Type B pancreatic cell (in vitro differentiated cells): Measurements from ENCODE around the gene CHCHD6. TPM values are rescaled to one million over a fixed set of nuclear protein-coding genes. Genes with fewer than 3 reads are reported as not detected.

Experiments
- DNase-seq: peaks from one replicate; pipeline ENCODE4 v3.0.0; 2021; ENCODE audit warnings: mixed read lengths; ENCODE audit not compliant: unreplicated experiment; ENCODE audit errors: extremely low spot score
- H3K27ac Mint-ChIP-seq: 2 replicates; pipeline ENCODE4 v1.8.0; 2021; ENCODE audit warnings: mild to moderate bottlenecking, mixed read lengths
- H3K27me3 Mint-ChIP-seq: 2 replicates; pipeline ENCODE4 v1.8.0; 2021; ENCODE audit warnings: mixed read lengths
- H3K36me3 Mint-ChIP-seq: 2 replicates; pipeline ENCODE4 v1.8.0; 2021; ENCODE audit warnings: mixed read lengths
- H3K4me1 Mint-ChIP-seq: one replicate; pipeline ENCODE4 v1.8.0; 2021; ENCODE audit warnings: mixed read lengths; ENCODE audit not compliant: unreplicated experiment
- H3K4me3 Mint-ChIP-seq: 2 replicates; pipeline ENCODE4 v1.8.0; 2021; ENCODE audit warnings: mild to moderate bottlenecking, mixed read lengths
- H3K9me3 Mint-ChIP-seq: 2 replicates; pipeline ENCODE4 v1.8.0; 2021; ENCODE audit warnings: mixed read lengths
- total RNA-seq: library from RNA; stranded (reverse); gene quantifications from 2 replicates; pipeline ENCODE4 v1.2.1, GENCODE V29; 2021; ENCODE audit warnings: low replicate concordance
- TF ChIP-seq, protein P1 (sequence below): fragments of 200-600 bp; sonication (generic); conservative IDR thresholded peaks from 2 replicates; pipeline ENCODE4 v1.5.0; 2021; ENCODE audit warnings: antibody characterized with exemption, mild to moderate bottlenecking

The CHCHD6 gene
- total RNA-seq, 1 donor from 2014 or later, result 17.5 TPM

DNA sequence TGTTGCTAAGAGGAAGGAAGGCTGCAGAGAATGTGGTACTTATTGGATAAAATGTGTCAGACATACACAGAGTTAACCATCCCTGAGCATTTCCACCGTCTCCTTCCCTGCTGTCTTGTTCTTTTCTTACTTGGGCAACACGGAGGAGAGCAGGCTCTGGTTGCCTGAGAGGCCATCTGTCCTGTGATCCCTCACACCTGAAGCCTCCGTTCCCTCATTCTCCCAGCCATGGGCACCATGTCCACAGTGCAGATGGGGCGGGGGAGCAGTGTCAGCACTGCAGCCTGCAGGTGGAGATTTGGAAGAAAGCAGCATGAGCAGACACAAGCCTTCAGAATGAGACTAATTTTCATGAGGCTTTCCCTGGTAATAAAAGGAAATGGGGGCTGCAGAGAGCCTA, 133.7 kb downstream of the CHCHD6 start:
- H3K4me1 Mint-ChIP-seq, result no peaks in the 10 kb centered on the region
- DNase-seq, result no peak
- TF ChIP-seq, protein P1, sequence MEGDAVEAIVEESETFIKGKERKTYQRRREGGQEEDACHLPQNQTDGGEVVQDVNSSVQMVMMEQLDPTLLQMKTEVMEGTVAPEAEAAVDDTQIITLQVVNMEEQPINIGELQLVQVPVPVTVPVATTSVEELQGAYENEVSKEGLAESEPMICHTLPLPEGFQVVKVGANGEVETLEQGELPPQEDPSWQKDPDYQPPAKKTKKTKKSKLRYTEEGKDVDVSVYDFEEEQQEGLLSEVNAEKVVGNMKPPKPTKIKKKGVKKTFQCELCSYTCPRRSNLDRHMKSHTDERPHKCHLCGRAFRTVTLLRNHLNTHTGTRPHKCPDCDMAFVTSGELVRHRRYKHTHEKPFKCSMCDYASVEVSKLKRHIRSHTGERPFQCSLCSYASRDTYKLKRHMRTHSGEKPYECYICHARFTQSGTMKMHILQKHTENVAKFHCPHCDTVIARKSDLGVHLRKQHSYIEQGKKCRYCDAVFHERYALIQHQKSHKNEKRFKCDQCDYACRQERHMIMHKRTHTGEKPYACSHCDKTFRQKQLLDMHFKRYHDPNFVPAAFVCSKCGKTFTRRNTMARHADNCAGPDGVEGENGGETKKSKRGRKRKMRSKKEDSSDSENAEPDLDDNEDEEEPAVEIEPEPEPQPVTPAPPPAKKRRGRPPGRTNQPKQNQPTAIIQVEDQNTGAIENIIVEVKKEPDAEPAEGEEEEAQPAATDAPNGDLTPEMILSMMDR, result no peak
- H3K36me3 Mint-ChIP-seq, result no peaks in the 10 kb centered on the region
- no peaks in the 10 kb centered on the region for H3K9me3 Mint-ChIP-seq
- H3K27ac Mint-ChIP-seq, result no peak overlapping the region
- no peak overlapping the region for H3K4me3 Mint-ChIP-seq
- no peaks in the 10 kb centered on the region for H3K27me3 Mint-ChIP-seq

DNA sequence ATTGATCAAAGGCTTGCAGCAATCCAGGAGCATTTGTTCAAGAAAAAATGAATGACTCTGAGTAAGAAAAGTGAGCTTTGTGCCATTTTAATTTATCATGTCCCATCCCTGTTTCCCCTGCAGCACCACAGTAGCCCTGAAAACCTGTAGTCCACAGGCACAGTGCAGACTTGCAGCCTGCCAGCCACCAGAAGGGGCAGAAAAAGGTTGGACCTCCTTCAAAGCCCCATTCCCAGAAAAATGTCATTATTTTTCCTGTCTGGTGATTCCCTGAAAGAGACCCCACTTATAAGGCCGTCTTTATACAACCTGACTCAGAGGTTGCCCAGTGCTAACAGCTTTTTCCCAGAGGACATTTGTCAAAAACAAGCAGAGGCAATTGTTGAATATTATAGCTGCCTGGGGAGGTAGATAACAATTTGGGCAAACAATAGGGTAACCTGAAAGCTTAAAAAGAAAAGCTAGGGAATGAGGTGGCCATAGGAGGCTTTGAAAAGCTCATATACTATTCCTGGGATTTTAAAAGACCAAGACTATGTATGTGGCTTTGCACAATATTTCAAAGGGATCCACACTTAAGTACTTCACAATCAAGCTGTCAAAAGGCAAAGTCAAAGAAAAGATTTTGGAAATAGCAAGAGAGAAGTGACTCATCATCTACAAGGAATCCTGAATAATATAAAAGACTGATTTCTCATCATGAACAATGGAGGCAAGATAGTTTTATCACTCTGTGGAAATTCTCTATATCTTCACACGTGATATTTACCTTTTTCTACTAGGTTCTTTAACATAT, 142.1 kb downstream of the CHCHD6 start:
- Mint-ChIP-seq H3K4me3 (no peak overlapping the region), H3K27ac (no peak overlapping the region), H3K9me3 (no peaks in the 10 kb centered on the region), H3K4me1 (peaks cover 15% of the 10 kb centered on the region), H3K36me3 (no peaks in the 10 kb centered on the region), H3K27me3 (no peaks in the 10 kb centered on the region)
- DNase-seq, result peak; percentile 24
- TF ChIP-seq, protein P1, result peak; percentile 31

DNA sequence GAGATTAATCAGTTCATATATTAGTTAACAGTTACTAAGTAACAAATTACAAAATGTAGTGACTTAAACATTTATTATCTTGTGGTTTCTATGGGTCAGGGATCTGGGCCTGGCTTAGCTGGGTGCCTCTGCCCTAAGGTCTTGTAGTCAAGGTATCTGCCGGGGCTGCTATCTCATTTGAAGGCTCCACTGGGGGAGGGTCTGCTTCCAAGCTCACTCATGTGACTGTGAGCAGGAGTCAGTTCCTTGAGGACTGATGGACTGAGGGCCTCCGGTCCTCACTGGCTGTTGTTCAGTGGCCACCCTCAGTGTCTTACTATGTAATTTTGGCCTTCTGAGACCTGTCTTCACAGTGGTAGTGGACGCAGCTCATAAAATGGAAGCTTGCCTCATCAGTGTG, 143.0 kb downstream of the CHCHD6 start:
- TF ChIP-seq, protein P1, result no peak
- peak; percentile 32 for DNase-seq
- Mint-ChIP-seq H3K27ac (no peak overlapping the region), H3K36me3 (no peaks in the 10 kb centered on the region), H3K27me3 (no peaks in the 10 kb centered on the region), H3K9me3 (no peaks in the 10 kb centered on the region), H3K4me3 (no peak overlapping the region), H3K4me1 (peaks cover 15% of the 10 kb centered on the region)

DNA sequence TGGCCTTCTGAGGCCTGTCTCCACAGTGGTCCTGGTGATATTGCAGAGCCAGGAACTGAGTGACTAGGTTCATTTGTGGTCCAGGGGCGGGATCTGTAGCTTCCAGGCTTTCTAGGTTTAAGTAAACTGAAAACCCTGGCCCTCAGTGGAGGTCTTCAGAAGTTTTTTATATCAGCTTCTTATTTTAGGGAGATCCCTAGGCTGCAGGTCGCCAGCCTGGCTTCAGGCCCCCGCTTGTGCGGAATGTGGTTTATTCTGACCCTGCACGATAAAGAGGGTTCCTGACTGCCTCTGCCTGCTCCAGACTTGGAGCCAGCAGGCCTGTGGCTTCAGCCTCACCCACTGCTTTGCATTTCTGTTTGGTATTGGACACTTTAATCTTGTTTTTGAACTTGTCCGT, 145.0 kb downstream of the CHCHD6 start:
- DNase-seq, result peak; percentile 22

DNA sequence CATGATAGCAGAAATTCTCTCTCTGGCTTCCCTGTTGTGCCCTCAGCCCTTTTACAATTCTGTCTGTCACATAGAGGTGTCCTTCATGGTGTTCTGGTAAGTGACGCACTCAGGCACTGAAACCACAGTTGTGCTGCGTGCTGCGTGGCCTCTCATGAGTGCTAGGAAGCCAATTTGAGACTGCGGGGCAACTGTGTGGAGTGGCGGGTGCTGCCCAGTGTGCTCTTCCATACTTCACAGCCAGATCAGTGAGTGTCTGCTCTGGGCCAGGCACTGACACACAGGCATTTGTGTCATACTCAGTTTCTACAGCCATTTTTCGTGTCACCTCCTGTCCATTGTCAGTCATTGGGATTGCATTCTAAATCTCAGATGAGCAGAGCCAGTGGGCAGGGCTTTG, 145.7 kb downstream of the CHCHD6 start:
- H3K27ac Mint-ChIP-seq, result no peak overlapping the region
- DNase-seq, result peak; percentile 32

More for the DNA sequence above, 145.0 kb downstream of the CHCHD6 start:
- Mint-ChIP-seq H3K9me3 (no peaks in the 10 kb centered on the region), H3K27me3 (no peaks in the 10 kb centered on the region), H3K4me1 (peaks cover 26% of the 10 kb centered on the region), H3K27ac (no peak overlapping the region), H3K4me3 (no peak overlapping the region), H3K36me3 (no peaks in the 10 kb centered on the region)
- TF ChIP-seq, protein P1, result no peak

More for the DNA sequence above, 145.7 kb downstream of the CHCHD6 start:
- TF ChIP-seq, protein P1, result no peak
- peaks cover 31% of the 10 kb centered on the region for H3K4me1 Mint-ChIP-seq
- no peaks in the 10 kb centered on the region for H3K9me3 Mint-ChIP-seq
- no peaks in the 10 kb centered on the region for H3K27me3 Mint-ChIP-seq
- H3K36me3 Mint-ChIP-seq, result no peaks in the 10 kb centered on the region
- no peak overlapping the region for H3K4me3 Mint-ChIP-seq
